Sciatic nerve (tissue), 2 donors: ENCODE results near the gene ARL16. TPM values are rescaled to one million over a fixed set of nuclear protein-coding genes. Genes with fewer than 3 reads are reported as not detected.

Source experiments
- ATAC-seq: fragments of 200-7000 bp; cut with Tn5 transposase; one replicate; pipeline ENCODE4 v1.9.1; 2020; ENCODE audit warnings: mild to moderate bottlenecking, moderate library complexity
- DNase-seq: peaks from one replicate; pipeline ENCODE4 v3.0.0-alpha.2; 2020; ENCODE audit warnings: low spot score
- intact Hi-C: fragments of 100-400 bp; cut with DNase I; formaldehyde crosslinking; loops from one replicate; pipeline ENCODE4 v1.14.2; 2022
- total RNA-seq: library from RNA; stranded (reverse); fragmentation: NEBNext Ultra II Directional; extraction: Animal tissue kit (Norgen Biotek cat#: 25700); gene quantifications from one replicate; pipeline ENCODE4 v1.2.1, GENCODE V29; 2021
- donor health status: DM: no; HTN: no; CAD: no.
- donor health status: DM: no; HTN: no; CAD: no.

Gene ARL16
- total RNA-seq, 1 donor from 2014 or later: 31.8 TPM

DNA sequence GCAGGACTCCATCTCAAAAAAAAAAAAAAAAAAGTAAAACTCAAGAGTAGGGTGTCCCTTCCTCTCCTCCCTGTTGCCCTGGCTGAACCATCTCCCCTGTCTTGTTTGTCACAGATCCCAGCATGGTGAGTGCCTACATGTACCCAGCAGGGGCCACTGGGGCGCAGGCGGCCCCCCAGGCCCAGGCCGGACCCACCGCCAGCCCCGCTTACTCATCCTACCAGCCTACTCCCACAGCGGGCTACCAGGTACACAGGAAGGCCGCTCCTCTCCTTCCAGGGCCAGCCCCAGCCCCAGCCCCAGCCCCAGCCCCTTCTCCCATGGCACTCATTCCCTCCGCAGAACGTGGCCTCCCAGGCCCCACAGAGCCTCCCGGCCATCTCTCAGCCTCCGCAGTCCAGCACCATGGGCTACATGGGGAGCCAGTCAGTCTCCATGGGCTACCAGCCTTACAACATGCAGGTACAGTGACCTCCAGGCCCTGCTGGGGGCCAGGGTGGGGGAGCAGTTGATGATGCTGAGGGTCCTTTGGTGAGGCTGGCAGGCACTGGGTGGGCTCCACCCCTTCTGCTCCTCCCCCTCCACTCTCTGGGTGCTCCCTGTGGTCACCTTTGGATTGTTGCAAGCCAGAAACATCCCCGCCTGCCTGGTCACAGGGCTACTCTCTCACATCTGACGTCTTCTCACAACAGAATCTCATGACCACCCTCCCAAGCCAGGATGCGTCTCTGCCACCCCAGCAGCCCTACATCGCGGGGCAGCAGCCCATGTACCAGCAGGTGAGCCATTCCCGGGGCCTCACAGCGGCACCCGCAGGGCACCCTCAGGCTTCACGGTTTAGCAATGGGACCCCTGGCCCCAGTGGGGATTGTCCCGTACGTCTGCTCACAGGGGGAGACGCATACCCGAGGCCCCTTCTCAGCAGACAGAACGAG is 17.0 kb upstream of the ARL16 start:
- intact Hi-C loops: no loop called here
- DNase-seq: no peak
- ATAC-seq: no peak

DNA sequence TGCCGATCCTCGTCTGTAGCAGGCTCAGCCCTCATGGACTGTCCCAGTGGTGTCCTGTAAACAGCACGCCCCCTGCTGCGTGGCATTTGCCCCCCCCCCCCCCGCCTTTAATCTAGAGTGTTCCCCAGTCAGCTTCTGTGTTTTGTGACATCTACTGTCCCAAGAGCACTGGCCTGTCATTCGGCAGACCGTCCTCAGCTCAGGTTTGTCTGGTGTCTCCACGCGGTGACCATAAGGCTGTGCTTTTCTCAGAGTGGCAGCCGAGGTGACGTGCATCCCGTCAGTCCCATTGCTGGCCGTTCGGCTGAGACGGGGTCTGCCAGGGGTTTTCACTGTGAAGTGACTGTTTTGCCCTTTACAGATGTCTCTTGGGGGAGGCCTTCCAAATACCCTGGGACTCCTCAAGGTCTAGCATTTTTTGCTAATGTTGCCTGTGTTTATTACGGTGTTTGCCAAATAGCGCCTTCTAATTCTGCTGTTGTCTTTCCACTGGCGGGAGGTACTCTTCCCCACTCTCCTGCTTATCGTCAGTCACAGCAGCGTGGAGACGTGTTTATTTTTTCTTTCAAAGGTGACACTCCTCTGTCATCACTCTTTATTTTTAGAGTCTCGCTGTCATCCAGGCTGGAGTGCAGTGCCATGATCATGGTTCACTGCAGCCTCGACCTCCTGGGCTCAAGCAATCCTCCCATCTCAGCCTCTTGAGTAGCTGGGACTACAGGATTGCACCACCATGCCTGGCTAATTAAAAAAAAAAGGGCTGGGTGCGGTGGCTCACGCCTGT is 13.9 kb upstream of the ARL16 start:
- intact Hi-C loops: no loop called here
- no peak for ATAC-seq
- DNase-seq: no peak

DNA sequence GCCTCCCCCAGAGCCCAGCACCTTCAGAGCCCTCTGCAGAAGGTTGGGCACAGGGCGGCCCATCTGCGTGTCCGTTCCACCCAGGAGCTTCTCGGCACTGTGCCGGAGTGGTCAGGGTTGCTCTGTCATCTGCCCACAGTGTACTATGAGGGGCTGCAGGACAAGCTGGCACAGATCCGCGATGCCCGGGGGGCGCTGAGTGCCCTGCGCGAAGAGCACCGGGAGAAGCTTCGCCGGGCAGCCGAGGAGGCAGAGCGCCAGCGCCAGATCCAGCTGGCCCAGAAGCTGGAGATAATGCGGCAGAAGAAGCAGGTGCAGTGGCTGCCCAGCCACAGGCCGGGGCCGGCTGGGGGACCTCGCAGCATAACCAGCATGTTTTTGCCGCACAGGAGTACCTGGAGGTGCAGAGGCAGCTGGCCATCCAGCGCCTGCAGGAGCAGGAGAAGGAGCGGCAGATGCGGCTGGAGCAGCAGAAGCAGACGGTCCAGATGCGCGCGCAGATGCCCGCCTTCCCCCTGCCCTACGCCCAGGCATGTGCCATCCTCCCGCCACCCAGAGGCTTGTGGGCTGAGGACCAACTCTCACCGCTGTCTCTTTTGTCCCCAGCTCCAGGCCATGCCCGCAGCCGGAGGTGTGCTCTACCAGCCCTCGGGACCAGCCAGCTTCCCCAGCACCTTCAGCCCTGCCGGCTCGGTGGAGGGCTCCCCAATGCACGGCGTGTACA is 12.8 kb upstream of the ARL16 start:
- DNase-seq (no peak), ATAC-seq (no peak)
- intact Hi-C loops: no loop called here

- DNase-seq: no peak
- no peak for ATAC-seq
- intact Hi-C loops: no loop called here
Measured at GRCh38 chr17:81695801-81696200, 12.2 kb upstream of the ARL16 start.

GRCh38 chr17:81695211-81695610 is 11.6 kb upstream of the ARL16 start:
- intact Hi-C loops: no loop called here
- ATAC-seq: no peak
- DNase-seq: no peak

DNA sequence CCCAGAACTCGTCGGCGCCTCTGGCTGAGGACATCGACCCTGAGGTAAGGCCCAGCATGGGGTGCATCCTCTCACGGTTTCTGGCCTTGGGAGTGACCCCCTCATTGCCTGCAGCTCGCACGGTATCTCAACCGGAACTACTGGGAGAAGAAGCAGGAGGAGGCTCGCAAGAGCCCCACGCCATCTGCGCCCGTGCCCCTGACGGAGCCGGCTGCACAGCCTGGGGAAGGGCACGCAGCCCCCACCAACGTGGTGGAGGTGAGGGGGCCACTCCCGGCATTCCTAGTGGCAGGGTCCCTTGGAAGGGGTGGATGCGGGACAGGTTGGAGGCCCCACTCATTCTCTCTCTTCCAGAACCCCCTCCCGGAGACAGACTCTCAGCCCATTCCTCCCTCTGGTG is 11.2 kb upstream of the ARL16 start:
- intact Hi-C loops: no loop called here
- ATAC-seq: no peak
- DNase-seq: no peak

GRCh38 chr17:81693509-81694210 is 10.1 kb upstream of the ARL16 start:
- ATAC-seq (no peak), DNase-seq (no peak)
- intact Hi-C loops: no loop called here

- DNase-seq (no peak), ATAC-seq (no peak)
- intact Hi-C loops: no loop called here
Measured at GRCh38 chr17:81691608-81692007, 8.0 kb upstream of the ARL16 start.

- intact Hi-C loops: no loop called here
- ATAC-seq (no peak), DNase-seq (no peak)
Measured at GRCh38 chr17:81691196-81691595, 7.6 kb upstream of the ARL16 start.

DNA sequence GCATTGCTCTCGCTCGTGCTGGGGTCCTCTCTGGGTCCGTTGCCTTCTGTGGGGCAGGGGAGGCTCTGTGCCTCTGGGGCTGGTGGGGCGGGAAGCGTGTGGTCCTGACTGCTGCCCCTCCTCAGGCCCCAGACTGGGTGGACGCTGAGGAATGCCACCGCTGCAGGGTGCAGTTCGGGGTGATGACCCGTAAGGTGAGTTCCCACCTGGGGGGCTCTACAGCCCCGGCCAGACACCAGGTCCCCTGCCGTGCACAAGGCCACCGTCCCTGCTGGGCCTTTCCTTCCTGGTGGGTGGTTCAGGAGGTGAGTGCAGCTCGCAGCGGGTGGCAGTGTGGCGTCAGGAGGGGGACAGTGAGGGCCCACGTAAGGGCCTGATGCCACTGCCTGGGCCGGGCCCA is 7.0 kb upstream of the ARL16 start:
- intact Hi-C loops: no loop called here
- no peak for DNase-seq
- no peak for ATAC-seq

- intact Hi-C loops: no loop called here
- no peak for DNase-seq
- ATAC-seq: no peak
Measured at GRCh38 chr17:81690066-81690465, 6.5 kb upstream of the ARL16 start.

- intact Hi-C loops: no loop called here
- DNase-seq (no peak), ATAC-seq (no peak)
Measured at GRCh38 chr17:81688616-81689015, 5.0 kb upstream of the ARL16 start.

GRCh38 chr17:81687770-81688541 is 4.4 kb upstream of the ARL16 start:
- ATAC-seq: no peak
- no peak for DNase-seq
- intact Hi-C loops: no loop called here

DNA sequence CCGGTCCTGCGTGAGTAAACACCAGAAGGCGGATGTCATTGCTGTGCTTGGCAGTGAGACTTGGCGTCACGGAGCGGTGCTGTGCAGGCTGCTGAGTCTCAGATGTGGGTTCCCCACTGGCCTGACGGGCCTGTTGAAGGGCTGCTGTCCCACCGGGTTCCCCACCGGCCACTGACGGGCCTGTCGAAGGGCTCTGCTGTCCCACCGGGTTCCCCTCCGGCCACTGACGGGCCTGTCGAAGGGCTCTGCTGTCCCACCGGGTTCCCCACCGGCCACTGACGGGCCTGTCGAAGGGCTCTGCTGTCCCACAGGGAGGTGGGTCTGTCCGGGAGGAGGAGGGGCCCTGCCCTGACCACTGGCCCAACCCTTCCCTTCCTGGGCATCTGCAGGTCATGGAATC is 3.0 kb upstream of the ARL16 start:
- DNase-seq: no peak
- intact Hi-C loops: no loop called here
- no peak for ATAC-seq

GRCh38 chr17:81685108-81685507 is 1.5 kb upstream of the ARL16 start:
- no peak for DNase-seq
- ATAC-seq: no peak
- intact Hi-C loops: no loop called here

GRCh38 chr17:81684442-81684911 is 880 bp upstream of the ARL16 start:
- DNase-seq (no peak), ATAC-seq (no peak)
- intact Hi-C loops: no loop called here

DNA sequence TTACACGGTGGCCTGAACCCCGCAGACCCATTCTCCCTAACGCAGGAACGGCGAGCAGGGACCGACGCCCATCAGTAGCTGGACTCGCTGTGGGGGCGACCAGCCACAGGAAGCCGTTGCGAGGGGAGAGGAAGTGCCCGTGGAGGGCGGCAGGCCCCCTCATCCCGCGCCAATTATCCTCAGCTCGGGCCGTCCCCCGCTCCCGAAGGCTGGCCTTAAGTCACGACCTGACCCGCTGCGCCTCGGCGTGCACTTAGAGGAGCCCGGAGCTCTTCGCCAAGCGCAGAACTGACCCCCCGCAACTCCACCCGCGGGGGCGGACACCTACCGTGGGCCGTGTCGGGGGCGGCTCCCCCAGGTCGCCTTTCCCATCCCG is 401 bp downstream of the ARL16 start:
- ATAC-seq (peak; percentile 1), DNase-seq (no peak)
- intact Hi-C loops: no loop called here

GRCh38 chr17:81682565-81683207 is 911 bp downstream of the ARL16 start:
- DNase-seq (no peak), ATAC-seq (no peak)
- intact Hi-C loops: no loop called here
